Measurements from ENCODE around the gene SMAD6.

SMAD6 gene

GRCh38 chr15:66752078-66752477 lies 50.0 kb downstream of the SMAD6 start:
- Histone ChIP-seq H2AFZ (ENCODE audit: low read length) (no peak overlapping the region), H4K20me1 (ENCODE audit: insufficient read depth, low read length) (no peaks in the 10 kb centered on the region), H3K36me3 (replicated peaks; ENCODE audit: insufficient read depth, low read length) (no peaks in the 10 kb centered on the region), H3K9ac (ENCODE audit: low read length) (no peak overlapping the region), H3K9me3 (replicated peaks; ENCODE audit: insufficient read depth, low read length) (no peaks in the 10 kb centered on the region), H3K27ac (ENCODE audit: low read length) (no peak overlapping the region), H3K79me2 (ENCODE audit: low read length) (no peaks in the 10 kb centered on the region), H3K9me2 (replicated peaks; ENCODE audit: insufficient read depth, low read length) (no peaks in the 10 kb centered on the region), H3K4me2 (ENCODE audit: low read depth, low read length) (no peak overlapping the region), H3K27me3 (replicated peaks; ENCODE audit: insufficient read depth, low read length) (no peaks in the 10 kb centered on the region), H3K4me3 (ENCODE audit: low read length) (no peak overlapping the region), H3F3A (ENCODE audit: insufficient read depth, low read length) (no peaks in the 10 kb centered on the region), H3K4me1 (ENCODE audit: low read length) (no peaks in the 10 kb centered on the region)
- TF ChIP-seq EZH2phosphoT487 (IDR thresholded peaks at IDR 0.05; ENCODE audit: low read length): no peak
- no peak for TF ChIP-seq CTCF (IDR thresholded peaks at IDR 0.05; ENCODE audit: low read length)
- TF ChIP-seq EZH2 (optimal IDR thresholded peaks at IDR 0.05; ENCODE audit: low read depth, low read length): no peak
- no peak for DNase-seq

GRCh38 chr15:66753687-66754377 lies 51.8 kb downstream of the SMAD6 start:
- H3K9me2 ChIP-seq (replicated peaks; ENCODE audit: insufficient read depth, low read length): no peaks in the 10 kb centered on the region
- no peak overlapping the region for H3K4me2 ChIP-seq (ENCODE audit: low read depth, low read length)
- no peaks in the 10 kb centered on the region for H3K4me1 ChIP-seq (ENCODE audit: low read length)
- no peak overlapping the region for H2AFZ ChIP-seq (ENCODE audit: low read length)
- H3K79me2 ChIP-seq (ENCODE audit: low read length): no peaks in the 10 kb centered on the region
- H3K27me3 ChIP-seq (replicated peaks; ENCODE audit: insufficient read depth, low read length): no peaks in the 10 kb centered on the region
- H3K4me3 ChIP-seq (ENCODE audit: low read length): no peak overlapping the region
- H4K20me1 ChIP-seq (ENCODE audit: insufficient read depth, low read length): no peaks in the 10 kb centered on the region
- H3K9me3 ChIP-seq (replicated peaks; ENCODE audit: insufficient read depth, low read length): no peaks in the 10 kb centered on the region
- H3K27ac ChIP-seq (ENCODE audit: low read length): no peak overlapping the region
- no peaks in the 10 kb centered on the region for H3F3A ChIP-seq (ENCODE audit: insufficient read depth, low read length)
- no peak overlapping the region for H3K9ac ChIP-seq (ENCODE audit: low read length)
- TF ChIP-seq EZH2 (optimal IDR thresholded peaks at IDR 0.05; ENCODE audit: low read depth, low read length) (no peak), CTCF (IDR thresholded peaks at IDR 0.05; ENCODE audit: low read length) (no peak), EZH2phosphoT487 (IDR thresholded peaks at IDR 0.05; ENCODE audit: low read length) (no peak)
- no peak for DNase-seq
- no peaks in the 10 kb centered on the region for H3K36me3 ChIP-seq (replicated peaks; ENCODE audit: insufficient read depth, low read length)

- Histone ChIP-seq H3K9ac (ENCODE audit: low read length) (no peak overlapping the region), H3K79me2 (ENCODE audit: low read length) (no peaks in the 10 kb centered on the region), H3K27ac (ENCODE audit: low read length) (no peak overlapping the region), H3K4me1 (ENCODE audit: low read length) (no peaks in the 10 kb centered on the region), H3K27me3 (replicated peaks; ENCODE audit: insufficient read depth, low read length) (no peaks in the 10 kb centered on the region), H3F3A (ENCODE audit: insufficient read depth, low read length) (no peaks in the 10 kb centered on the region), H3K9me2 (replicated peaks; ENCODE audit: insufficient read depth, low read length) (no peaks in the 10 kb centered on the region), H3K4me2 (ENCODE audit: low read depth, low read length) (no peak overlapping the region), H3K4me3 (ENCODE audit: low read length) (no peak overlapping the region), H4K20me1 (ENCODE audit: insufficient read depth, low read length) (no peaks in the 10 kb centered on the region), H2AFZ (ENCODE audit: low read length) (no peak overlapping the region), H3K9me3 (replicated peaks; ENCODE audit: insufficient read depth, low read length) (no peaks in the 10 kb centered on the region), H3K36me3 (replicated peaks; ENCODE audit: insufficient read depth, low read length) (no peaks in the 10 kb centered on the region)
- no peak for DNase-seq
- no peak for TF ChIP-seq EZH2phosphoT487 (IDR thresholded peaks at IDR 0.05; ENCODE audit: low read length)
- no peak for TF ChIP-seq EZH2 (optimal IDR thresholded peaks at IDR 0.05; ENCODE audit: low read depth, low read length)
- TF ChIP-seq CTCF (IDR thresholded peaks at IDR 0.05; ENCODE audit: low read length): no peak
These were observed 52.8 kb downstream of the SMAD6 start for GRCh38 chr15:66754789-66755188.

Measured in MM.1S (cell line).